COLO829 (cell line): Measurements from ENCODE around the gene HOXD10.

Experiments used
- DNase-seq: peaks from one replicate; pipeline ENCODE4 v3.0.0; 2012; ENCODE audit warnings: low spot score

The HOXD10 gene

DNA sequence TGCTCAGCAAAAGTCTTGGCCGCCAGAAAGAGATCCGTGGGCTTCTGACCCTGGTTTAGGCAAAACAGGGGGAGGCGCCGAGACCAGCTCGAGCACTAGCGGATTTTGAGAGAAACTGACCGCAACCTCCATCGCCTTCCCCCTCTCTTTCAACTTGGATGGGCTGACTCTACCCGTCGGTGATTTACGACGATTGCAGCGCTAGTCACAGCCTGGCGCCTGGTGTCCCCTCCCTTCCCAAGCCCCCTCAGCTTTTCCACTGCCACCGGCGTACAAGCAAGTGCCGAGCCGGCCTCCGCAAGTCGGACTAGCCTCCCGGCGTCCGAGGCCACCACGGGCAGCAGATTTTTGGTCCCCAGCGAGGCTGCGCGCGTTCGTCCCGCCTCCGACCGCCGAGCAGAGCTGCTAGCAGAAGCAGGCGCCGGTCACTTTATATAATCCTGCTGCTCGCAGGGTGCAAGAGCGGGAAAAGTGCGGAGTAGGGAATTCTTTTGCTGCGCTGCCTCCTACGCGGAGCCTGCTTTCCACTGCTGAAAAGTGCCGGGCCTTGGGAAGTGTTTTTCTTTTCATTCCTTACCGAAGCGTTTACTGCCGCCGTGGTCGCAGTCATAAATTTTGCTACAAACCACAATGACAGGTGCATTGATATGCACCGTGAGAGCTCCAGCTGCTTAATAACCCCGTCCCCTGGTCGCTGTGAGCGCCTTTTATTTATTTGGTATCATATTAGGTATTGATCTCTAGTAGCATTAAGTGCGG lies 48.2 kb downstream of the HOXD10 start:
- DNase-seq, result no peak

DNA sequence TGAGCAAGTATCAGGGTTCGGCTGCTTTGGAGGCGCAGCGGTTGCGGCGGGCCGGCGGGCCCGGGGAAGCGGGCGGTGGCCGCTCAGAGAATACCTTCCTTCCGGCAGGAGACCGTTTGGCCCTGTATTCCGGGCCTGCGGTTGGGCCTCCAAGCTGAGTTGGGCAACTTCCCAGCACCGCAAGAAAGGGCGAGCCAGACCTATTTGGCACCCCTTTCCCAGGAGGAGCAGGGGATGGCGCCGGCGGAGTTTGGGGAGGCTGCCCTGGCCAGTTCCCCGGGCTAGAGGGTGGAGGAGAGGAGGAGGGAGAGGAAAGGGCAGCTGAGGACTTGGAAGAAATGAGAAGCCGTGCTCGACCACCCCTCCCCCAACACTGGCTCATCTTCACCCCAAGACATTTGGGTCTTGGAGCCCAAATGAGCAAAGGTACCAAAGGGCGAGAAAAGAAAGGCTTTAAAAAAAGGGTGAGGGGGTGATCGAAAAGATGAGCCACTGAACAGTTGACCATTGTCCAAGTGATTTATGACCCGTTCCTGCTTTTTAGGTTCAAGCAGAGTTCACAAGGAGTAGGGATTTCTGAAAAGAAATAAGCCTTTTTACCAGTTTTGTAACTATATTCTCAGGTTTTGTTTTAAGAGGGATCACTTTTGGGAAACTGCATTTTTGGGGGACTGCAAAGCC lies 48.9 kb downstream of the HOXD10 start:
- DNase-seq, result peak; percentile 42

DNA sequence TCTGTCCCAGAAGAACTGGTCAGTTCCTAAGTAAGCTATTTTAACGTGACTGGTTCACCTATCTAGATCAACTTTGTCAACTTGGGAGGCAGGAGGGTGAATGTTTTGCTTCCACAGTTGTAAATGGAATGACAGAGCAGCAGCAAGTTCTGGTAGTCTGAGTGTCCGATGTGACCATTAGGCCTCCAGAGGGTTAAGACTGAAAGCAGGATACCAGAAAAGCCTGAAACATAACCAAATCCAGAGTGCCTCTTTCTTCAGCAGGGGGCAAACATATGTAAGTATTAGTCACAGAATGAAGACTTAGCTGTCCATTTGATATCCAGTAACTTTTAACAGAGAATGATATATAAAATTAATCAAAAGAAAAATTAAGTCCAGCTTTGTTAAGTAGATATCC lies 49.7 kb downstream of the HOXD10 start:
- no peak for DNase-seq

DNA sequence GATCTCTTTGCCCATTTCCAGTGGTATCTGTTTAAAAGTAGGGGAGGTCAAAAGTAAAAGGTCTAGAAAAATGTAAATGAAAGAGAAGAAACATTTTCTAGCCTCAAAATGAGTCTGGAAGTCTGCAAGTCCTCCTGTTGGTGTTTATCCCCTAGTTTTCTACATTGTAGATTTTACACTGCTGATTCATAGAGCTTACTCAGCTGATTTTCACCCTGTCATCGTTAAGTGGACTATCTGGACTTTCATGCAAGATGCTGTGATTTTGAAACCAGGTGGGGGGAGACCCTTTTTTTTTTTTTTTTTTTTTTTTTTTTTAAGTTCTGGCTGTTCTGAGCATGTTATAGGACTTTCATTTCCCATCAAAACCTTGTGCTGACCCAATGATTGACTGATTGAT lies 50.8 kb downstream of the HOXD10 start:
- DNase-seq, result no peak

GRCh38 chr2:176169181-176169580 lies 52.6 kb downstream of the HOXD10 start:
- DNase-seq, result no peak
